ENCODE data around the gene PDE11A.

Gene PDE11A

GRCh38 chr2:177852389-177852788, 220.2 kb downstream of the PDE11A start:
- TF ChIP-seq FOXP2 (optimal IDR thresholded peaks at IDR 0.05; ENCODE audit: borderline replicate concordance, extremely low read depth, extremely low read length, insufficient read depth): no peak
- TF ChIP-seq, protein P1, sequence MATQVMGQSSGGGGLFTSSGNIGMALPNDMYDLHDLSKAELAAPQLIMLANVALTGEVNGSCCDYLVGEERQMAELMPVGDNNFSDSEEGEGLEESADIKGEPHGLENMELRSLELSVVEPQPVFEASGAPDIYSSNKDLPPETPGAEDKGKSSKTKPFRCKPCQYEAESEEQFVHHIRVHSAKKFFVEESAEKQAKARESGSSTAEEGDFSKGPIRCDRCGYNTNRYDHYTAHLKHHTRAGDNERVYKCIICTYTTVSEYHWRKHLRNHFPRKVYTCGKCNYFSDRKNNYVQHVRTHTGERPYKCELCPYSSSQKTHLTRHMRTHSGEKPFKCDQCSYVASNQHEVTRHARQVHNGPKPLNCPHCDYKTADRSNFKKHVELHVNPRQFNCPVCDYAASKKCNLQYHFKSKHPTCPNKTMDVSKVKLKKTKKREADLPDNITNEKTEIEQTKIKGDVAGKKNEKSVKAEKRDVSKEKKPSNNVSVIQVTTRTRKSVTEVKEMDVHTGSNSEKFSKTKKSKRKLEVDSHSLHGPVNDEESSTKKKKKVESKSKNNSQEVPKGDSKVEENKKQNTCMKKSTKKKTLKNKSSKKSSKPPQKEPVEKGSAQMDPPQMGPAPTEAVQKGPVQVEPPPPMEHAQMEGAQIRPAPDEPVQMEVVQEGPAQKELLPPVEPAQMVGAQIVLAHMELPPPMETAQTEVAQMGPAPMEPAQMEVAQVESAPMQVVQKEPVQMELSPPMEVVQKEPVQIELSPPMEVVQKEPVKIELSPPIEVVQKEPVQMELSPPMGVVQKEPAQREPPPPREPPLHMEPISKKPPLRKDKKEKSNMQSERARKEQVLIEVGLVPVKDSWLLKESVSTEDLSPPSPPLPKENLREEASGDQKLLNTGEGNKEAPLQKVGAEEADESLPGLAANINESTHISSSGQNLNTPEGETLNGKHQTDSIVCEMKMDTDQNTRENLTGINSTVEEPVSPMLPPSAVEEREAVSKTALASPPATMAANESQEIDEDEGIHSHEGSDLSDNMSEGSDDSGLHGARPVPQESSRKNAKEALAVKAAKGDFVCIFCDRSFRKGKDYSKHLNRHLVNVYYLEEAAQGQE (IDR thresholded peaks at IDR 0.05; ENCODE audit: insufficient read depth in 1 of 2, low read depth in 2 of 2, low read length in 2 of 2): no peak
- TF ChIP-seq TAF1 (IDR thresholded peaks at IDR 0.05; ENCODE audit: borderline replicate concordance, insufficient read depth, low read length): no peak
- TF ChIP-seq SIN3A (IDR thresholded peaks at IDR 0.05; ENCODE audit: borderline replicate concordance, insufficient read depth, low read length): no peak
- TF ChIP-seq POLR2AphosphoS5 (IDR thresholded peaks at IDR 0.05; ENCODE audit: low read depth, low read length): no peak

GRCh38 chr2:177843188-177843587, 229.4 kb downstream of the PDE11A start:
- no peak for TF ChIP-seq POLR2AphosphoS5 (IDR thresholded peaks at IDR 0.05; ENCODE audit: low read depth, low read length)
- TF ChIP-seq, protein P1 (IDR thresholded peaks at IDR 0.05; ENCODE audit: insufficient read depth in 1 of 2, low read depth in 2 of 2, low read length in 2 of 2): no peak

- TF ChIP-seq TAF1 (IDR thresholded peaks at IDR 0.05; ENCODE audit: borderline replicate concordance, insufficient read depth, low read length) (no peak), FOXP2 (optimal IDR thresholded peaks at IDR 0.05; ENCODE audit: borderline replicate concordance, extremely low read depth, extremely low read length, insufficient read depth) (no peak), POLR2AphosphoS5 (IDR thresholded peaks at IDR 0.05; ENCODE audit: low read depth, low read length) (no peak), SIN3A (IDR thresholded peaks at IDR 0.05; ENCODE audit: borderline replicate concordance, insufficient read depth, low read length) (no peak)
- TF ChIP-seq, protein P1 (IDR thresholded peaks at IDR 0.05; ENCODE audit: insufficient read depth in 1 of 2, low read depth in 2 of 2, low read length in 2 of 2): no peak
Observed at GRCh38 chr2:177842243-177842642, 230.3 kb downstream of the PDE11A start.

GRCh38 chr2:177832611-177833433, 239.8 kb downstream of the PDE11A start:
- TF ChIP-seq TAF1 (IDR thresholded peaks at IDR 0.05; ENCODE audit: borderline replicate concordance, insufficient read depth, low read length): no peak
- no peak for TF ChIP-seq FOXP2 (optimal IDR thresholded peaks at IDR 0.05; ENCODE audit: borderline replicate concordance, extremely low read depth, extremely low read length, insufficient read depth)
- TF ChIP-seq POLR2AphosphoS5 (IDR thresholded peaks at IDR 0.05; ENCODE audit: low read depth, low read length): no peak
- TF ChIP-seq, protein P1 (IDR thresholded peaks at IDR 0.05; ENCODE audit: insufficient read depth in 1 of 2, low read depth in 2 of 2, low read length in 2 of 2): no peak
- no peak for TF ChIP-seq SIN3A (IDR thresholded peaks at IDR 0.05; ENCODE audit: borderline replicate concordance, insufficient read depth, low read length)
